Thymus (tissue), 11 donors: ENCODE results near the gene TRAPPC5. TPM values are rescaled to one million over a fixed set of nuclear protein-coding genes. Genes with fewer than 3 reads are reported as not detected.

Source experiments
- DNase-seq, 9 donors: peaks; one replicate each; pipeline ENCODE4 v3.0.0-alpha.2; 2013; ENCODE audit warnings: low spot score in 9 of 9, low read depth in 6 of 9, missing footprints in 1 of 9
- H3K27ac ChIP-seq, 2 donors: one replicate each; pipeline ENCODE4 v1.5.1; 2013; ENCODE audit warnings: control low read depth in 1 of 2, low read depth in 1 of 2, low read length in 1 of 2, mild to moderate bottlenecking in 1 of 2, moderate library complexity in 1 of 2
- H3K27me3 ChIP-seq, 2 donors: one replicate each; pipeline ENCODE4 v1.5.1; 2013; ENCODE audit warnings: low read length in 1 of 2; ENCODE audit not compliant: control insufficient read depth in 2 of 2, insufficient read depth in 1 of 2
- H3K36me3 ChIP-seq, 2 donors: one replicate each; pipeline ENCODE4 v1.5.1; 2013; ENCODE audit warnings: low read length in 1 of 2, mild to moderate bottlenecking in 1 of 2, moderate library complexity in 1 of 2; ENCODE audit not compliant: control insufficient read depth in 2 of 2, insufficient read depth in 2 of 2
- H3K4me1 ChIP-seq, 2 donors: one replicate each; pipeline ENCODE4 v1.5.1; 2013; ENCODE audit warnings: low read length in 2 of 2; ENCODE audit not compliant: control insufficient read depth in 2 of 2, insufficient read depth in 2 of 2
- H3K4me3 ChIP-seq, 2 donors: one replicate each; pipeline ENCODE4 v1.5.1; 2013; ENCODE audit warnings: low read length in 2 of 2, control low read depth in 1 of 2, mild to moderate bottlenecking in 1 of 2
- H3K9me3 ChIP-seq, 2 donors: one replicate each; pipeline ENCODE4 v1.5.1; 2013; ENCODE audit warnings: low read length in 1 of 2, mild to moderate bottlenecking in 1 of 2; ENCODE audit not compliant: control insufficient read depth in 2 of 2, insufficient read depth in 1 of 2
- WGBS: extraction: QIAGEN DNeasy Blood & Tissue Kit; methylation state at CpG from one replicate; pipeline ENCODE4 v1.1.7; 2013; 5-methylcytosine and 5-hydroxymethylcytosine counted together
- polyA plus RNA-seq: library from polyadenylated mRNA; stranded (reverse); fragments of 200-250 nt; gene quantifications from one replicate; pipeline ENCODE4 v1.2.3, GENCODE V29; 2013
- total RNA-seq: library from RNA; stranded (reverse); fragments of 120-200 nt; gene quantifications from one replicate; pipeline ENCODE4 v1.2.4, GENCODE V29; 2013
- donor health status: healthy.

TRAPPC5 gene
- total and polyA plus RNA-seq, 2 donors = 59.5 to 108 TPM

DNA sequence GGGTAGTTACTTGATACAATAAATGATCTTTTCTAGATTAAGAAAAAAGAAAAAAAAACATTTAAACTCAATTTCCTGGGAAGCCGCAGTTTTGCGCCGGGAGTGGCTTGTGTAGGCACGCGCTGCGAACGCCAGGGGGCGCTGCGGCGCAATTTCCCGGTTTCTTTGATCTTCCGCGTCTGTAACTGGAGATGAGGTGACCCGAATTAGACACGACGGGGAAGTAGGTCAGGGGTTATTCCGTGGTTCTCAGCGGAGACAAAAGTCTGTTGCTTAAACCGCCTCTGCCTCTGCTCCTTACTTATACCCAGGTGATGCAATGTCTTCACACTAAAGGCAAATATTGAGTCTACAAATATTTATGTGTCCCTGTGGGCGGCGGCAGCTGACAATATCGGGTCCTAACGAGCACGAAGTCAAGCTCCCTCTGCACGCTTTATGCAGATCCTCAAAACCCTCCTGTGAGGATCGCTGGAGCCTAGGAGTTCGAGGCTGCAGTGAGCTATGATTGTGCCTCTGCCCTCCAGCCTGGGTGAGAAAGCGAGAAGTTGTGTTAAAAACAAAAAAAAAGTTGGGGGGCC is 28.5 kb upstream of the TRAPPC5 start:
- peaks cover 14 to 55% of the 10 kb centered on the region in 2 donors for H3K4me1 ChIP-seq
- H3K9me3 ChIP-seq = peaks cover 0 to 9% of the 10 kb centered on the region in 2 donors
- H3K4me3 ChIP-seq = peak overlapping the region; percentile 3 to 22
- WGBS = 6% methylated on average over 28 of the region's 28 CpGs
- H3K27ac ChIP-seq = peak overlapping the region; percentile 97 to 99
- peak; percentile 75 to 96 (median 93) for DNase-seq
- peaks cover 9 to 13% of the 10 kb centered on the region in 2 donors for H3K36me3 ChIP-seq
- H3K27me3 ChIP-seq = peaks cover 0 to 6% of the 10 kb centered on the region in 2 donors

DNA sequence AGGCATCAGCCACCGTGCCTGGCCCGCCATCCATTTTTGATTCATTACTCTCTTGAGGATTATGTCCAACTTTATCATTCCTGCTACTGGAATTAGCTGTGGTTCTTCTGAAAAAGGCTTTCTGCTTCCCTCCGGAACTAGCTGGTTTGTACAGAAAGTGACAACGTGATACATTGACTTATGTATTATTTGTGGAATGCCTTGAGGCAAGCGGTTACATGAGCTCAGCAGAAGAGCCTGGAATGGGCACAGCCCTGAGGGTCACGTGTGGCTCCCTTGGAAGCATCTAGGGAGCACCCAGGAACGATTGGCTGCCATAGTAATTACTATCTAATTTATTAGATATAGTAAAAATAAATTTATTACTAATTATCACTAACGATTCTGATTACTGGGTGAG is 26.2 kb upstream of the TRAPPC5 start:
- no peak overlapping the region for H3K4me3 ChIP-seq
- H3K27ac ChIP-seq = no peak overlapping the region
- 94% methylated on average over 8 of the region's 8 CpGs for WGBS
- no peak for DNase-seq
- H3K9me3 ChIP-seq = peaks cover 0 to 9% of the 10 kb centered on the region in 2 donors
- H3K4me1 ChIP-seq = peaks cover 32 to 74% of the 10 kb centered on the region in 2 donors
- peaks cover 0 to 6% of the 10 kb centered on the region in 2 donors for H3K27me3 ChIP-seq
- H3K36me3 ChIP-seq = no peaks in the 10 kb centered on the region

DNA sequence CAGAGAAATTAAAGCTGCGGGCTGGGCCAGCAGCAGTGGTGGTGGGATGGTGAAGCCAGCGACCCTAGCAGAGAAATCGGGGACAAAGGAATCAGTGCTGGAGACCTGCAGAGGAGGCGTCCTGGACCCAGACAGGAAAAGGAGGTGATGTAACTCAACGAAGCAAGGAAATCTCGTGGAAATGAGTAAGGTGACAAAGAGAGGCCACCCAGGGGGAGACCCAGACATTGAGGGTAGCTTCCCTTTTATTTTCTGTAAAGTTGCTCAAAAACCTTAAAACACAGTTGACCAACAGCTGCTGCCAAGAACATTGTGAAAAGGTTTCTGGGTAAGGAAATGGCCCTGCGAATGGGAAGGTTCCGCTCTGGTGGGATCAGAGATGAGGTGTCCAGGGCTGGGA is 25.1 kb upstream of the TRAPPC5 start:
- no peak overlapping the region for H3K4me3 ChIP-seq
- WGBS = 76% methylated on average over 8 of the region's 8 CpGs
- H3K27me3 ChIP-seq = peaks cover 0 to 4% of the 10 kb centered on the region in 2 donors
- no peak for DNase-seq
- H3K36me3 ChIP-seq = no peaks in the 10 kb centered on the region
- peaks cover 28 to 62% of the 10 kb centered on the region in 2 donors for H3K4me1 ChIP-seq
- H3K27ac ChIP-seq = no peak overlapping the region
- peaks cover 0 to 9% of the 10 kb centered on the region in 2 donors for H3K9me3 ChIP-seq

DNA sequence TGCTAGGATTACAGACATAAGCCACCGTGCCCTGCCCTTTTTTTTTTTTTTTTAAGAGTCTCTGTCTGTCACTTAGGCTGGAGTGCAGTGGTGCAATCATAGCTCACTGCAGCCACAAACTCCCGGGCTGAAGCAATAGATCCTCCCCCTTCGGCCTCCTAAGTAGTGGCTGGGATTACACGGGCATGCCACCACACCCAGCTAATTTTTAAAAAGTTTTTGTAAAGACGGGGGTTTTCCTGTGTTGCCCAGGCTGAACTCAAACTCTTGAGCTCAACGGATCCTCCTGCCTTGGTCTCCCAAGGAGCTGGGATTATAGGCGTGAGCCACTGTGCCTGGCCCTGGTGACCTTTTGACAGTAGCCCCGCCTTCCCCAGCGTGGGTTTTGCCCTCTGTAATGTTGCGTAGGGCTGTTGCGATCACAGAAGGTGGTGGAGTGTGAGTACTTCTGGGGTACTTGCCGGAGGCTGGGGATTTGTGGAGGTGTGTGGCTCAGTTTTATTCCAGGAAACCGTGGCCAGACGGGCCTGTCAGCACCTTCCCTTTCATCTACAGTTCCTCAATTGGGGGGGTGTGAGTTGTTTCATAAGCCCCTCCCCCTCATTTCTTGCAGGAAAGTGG is 23.4 kb upstream of the TRAPPC5 start:
- Histone ChIP-seq H3K27me3 (no peaks in the 10 kb centered on the region), H3K4me1 (peaks cover 27 to 46% of the 10 kb centered on the region in 2 donors), H3K4me3 (no peak overlapping the region), H3K36me3 (no peaks in the 10 kb centered on the region), H3K27ac (peak overlapping the region; percentile 68 to 100), H3K9me3 (peaks cover 0 to 9% of the 10 kb centered on the region in 2 donors)
- peak in 1 of 9 donors; percentile 58 for DNase-seq
- 48% methylated on average over 14 of the region's 14 CpGs for WGBS

DNA sequence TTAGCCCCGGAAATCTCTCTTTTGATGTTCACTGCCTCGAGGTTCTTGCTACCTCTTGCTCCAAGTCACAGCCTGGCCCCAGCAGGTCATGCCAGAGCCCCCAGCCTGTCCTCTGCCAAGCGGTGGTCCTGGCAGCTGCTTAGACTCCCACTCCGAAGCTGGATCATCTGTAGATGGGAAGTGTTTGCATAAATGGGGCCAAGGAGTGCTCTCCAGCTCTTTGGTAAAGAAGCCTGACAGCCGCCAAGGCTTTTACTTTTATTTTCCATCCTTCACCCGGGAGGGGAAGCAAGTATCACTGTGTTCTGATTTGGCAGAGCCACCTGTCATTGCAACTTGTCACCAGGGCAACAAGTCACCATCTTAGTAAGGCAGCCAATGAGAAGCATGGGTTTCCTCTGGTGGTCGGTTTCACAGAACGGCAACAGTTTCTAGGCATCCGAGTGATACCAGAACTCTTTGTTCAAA is 22.4 kb upstream of the TRAPPC5 start:
- no peaks in the 10 kb centered on the region for H3K36me3 ChIP-seq
- DNase-seq = peak in 8 of 9 donors; percentile 70 to 96 (median 89)
- peaks cover 0 to 6% of the 10 kb centered on the region in 2 donors for H3K9me3 ChIP-seq
- peak overlapping the region; percentile 38 to 39 for H3K4me3 ChIP-seq
- WGBS = 27% methylated on average over 9 of the region's 9 CpGs
- H3K27me3 ChIP-seq = no peaks in the 10 kb centered on the region
- H3K4me1 ChIP-seq = peaks cover 19 to 36% of the 10 kb centered on the region in 2 donors
- H3K27ac ChIP-seq = peak overlapping the region; percentile 95 to 100

DNA sequence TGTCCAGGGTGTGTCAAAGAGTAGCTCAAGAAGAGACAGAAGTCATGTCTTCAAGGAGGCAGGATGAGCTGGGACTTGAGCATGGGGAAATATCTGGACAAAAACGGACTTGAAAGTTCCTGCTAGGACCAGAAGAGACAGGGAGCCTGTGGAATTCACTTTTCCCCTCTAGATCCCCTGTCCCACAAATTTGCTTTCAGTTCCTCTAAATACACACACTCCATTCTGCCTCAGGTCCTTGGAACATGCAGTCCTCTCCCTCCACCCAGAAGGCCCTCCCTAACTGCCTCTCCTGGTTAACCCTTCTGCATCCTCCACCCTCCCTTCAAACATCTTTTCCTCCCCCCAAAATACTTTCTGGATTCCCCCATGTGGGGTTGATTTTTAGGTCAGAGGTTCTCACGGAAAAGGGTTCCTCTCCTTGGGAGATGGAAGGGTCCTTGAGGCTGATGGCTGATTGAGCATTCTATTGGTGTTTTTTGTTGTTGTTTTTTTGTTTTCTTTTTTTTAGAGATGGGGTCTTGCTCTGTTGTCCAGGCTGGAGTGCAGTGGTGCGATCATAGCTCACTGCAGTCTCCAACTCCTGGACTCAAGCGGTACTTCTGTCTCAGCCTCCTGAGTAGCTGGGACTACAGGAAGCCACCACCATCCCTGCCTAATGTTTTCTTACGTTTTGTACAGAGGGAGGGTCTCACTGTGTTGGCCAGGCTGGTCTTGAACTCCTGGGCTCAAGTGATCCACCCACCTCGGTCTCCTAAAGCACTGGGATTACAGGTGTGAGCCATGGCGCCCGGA is 18.7 kb upstream of the TRAPPC5 start:
- WGBS = 85% methylated on average over 8 of the region's 8 CpGs
- peaks cover 19 to 25% of the 10 kb centered on the region in 2 donors for H3K4me1 ChIP-seq
- no peak for DNase-seq
- H3K4me3 ChIP-seq = no peak overlapping the region
- no peak overlapping the region for H3K27ac ChIP-seq
- no peaks in the 10 kb centered on the region for H3K9me3 ChIP-seq
- no peaks in the 10 kb centered on the region for H3K27me3 ChIP-seq
- no peaks in the 10 kb centered on the region for H3K36me3 ChIP-seq

DNA sequence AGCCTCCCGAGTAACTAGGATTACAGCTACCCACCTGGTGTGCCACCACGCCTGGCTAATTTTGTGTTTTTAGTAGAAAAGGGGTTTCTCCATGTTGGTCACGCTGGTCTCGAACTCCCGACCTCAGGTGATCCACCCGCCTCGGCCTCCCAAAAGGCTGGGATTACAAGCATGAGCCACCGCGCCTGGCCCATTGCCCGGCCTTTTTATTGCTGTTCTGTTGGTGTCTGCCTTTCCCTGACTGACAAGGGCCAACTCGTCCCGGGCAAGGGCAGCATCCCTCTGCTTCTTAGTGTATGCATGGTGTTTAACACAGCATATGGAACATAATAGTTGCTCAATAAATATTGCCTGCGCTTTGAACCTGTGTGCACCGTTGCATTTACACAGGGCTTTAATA is 18.0 kb upstream of the TRAPPC5 start:
- Histone ChIP-seq H3K27me3 (no peaks in the 10 kb centered on the region), H3K4me1 (peaks cover 13 to 18% of the 10 kb centered on the region in 2 donors)
- 92% methylated on average over 14 of the region's 14 CpGs for WGBS

DNA sequence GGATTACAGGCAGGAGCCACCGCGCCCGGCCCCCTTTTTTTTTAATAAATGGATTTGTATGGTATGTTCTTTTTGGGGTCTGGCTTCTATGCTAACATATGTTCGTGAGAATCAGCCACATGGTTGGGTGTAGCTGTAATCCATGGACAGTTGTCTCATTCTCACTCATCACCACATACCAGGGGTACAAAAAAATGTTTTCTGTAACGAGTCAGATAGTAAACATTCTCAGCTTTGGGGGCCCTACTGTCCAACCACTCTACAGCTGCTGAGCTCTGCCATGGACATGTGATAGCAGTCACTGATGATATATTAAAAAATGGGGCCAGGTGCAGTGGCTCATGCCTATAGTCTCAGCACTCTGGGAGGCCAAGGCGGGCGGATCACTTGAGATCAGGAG is 16.9 kb upstream of the TRAPPC5 start:
- Histone ChIP-seq H3K27ac (no peak overlapping the region), H3K27me3 (peaks cover 0 to 2% of the 10 kb centered on the region in 2 donors), H3K36me3 (no peaks in the 10 kb centered on the region), H3K4me1 (peaks cover 4 to 10% of the 10 kb centered on the region in 2 donors), H3K4me3 (no peak overlapping the region), H3K9me3 (no peaks in the 10 kb centered on the region)
- DNase-seq = no peak
- 92% methylated on average over 7 of the region's 7 CpGs for WGBS

More for the DNA sequence above, 18.0 kb upstream of the TRAPPC5 start:
- no peak overlapping the region for H3K27ac ChIP-seq
- no peaks in the 10 kb centered on the region for H3K36me3 ChIP-seq
- H3K9me3 ChIP-seq = no peaks in the 10 kb centered on the region
- H3K4me3 ChIP-seq = no peak overlapping the region
- no peak for DNase-seq

DNA sequence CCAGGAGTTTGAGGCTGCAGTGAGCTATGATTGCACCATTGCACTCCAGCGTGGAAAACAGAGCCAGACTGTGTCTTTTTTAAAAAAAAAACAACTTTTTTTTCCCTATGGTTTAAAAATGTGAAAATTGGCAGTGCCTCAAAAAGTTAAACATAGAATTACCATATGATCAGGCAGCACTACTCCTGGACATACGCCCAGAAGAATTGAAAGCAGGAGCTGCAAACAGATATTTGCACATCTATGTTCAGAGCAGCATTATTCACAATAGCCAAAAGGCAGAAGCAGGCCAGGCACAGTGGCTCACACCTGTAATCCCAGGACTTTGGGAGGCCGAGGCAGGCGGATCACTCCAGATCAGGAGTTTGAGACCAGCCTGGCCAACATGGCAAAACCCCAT is 15.6 kb upstream of the TRAPPC5 start:
- Histone ChIP-seq H3K36me3 (no peaks in the 10 kb centered on the region), H3K27ac (no peak overlapping the region), H3K4me3 (no peak overlapping the region), H3K27me3 (peaks cover 2 to 15% of the 10 kb centered on the region in 2 donors), H3K9me3 (no peaks in the 10 kb centered on the region), H3K4me1 (peaks cover 7 to 17% of the 10 kb centered on the region in 2 donors)
- WGBS = 90% methylated on average over 4 of the region's 4 CpGs
- DNase-seq = no peak
